Naive thymus-derived CD4-positive, alpha-beta T cell (primary cell): Measurements from ENCODE around the gene RSRC1. TPM values are rescaled to one million over a fixed set of nuclear protein-coding genes. Genes with fewer than 3 reads are reported as not detected.
A peak's percentile ranks its signal among the peaks of the same experiment; 100 is the strongest.

Source experiments
- ATAC-seq: fragments of 150-1000 bp; cut with Tn5 transposase; 2 replicates; pipeline ENCODE4 v1.10.0; 2021; ENCODE audit warnings: mild to moderate bottlenecking, moderate library complexity
- CTCF ChIA-PET: fragments of 350-600 bp; sonication (Branson Sonifier 250); formaldehyde crosslinking; loops from one replicate; lab custom pipeline; 2021; ENCODE audit warnings: antibody characterized with exemption; lab: Charles Lee
- POLR2A ChIA-PET: fragments of 350-600 bp; sonication (Branson Sonifier 250); formaldehyde crosslinking; loops from one replicate; lab custom pipeline; 2021; ENCODE audit warnings: antibody characterized with exemption, inconsistent platforms; lab: Charles Lee
- DNase-seq, 9 donors: peaks; one replicate each; pipeline versions ENCODE4 v3.0.0 to v3.0.0-alpha.2; 2020 to 2022; ENCODE audit warnings: mixed read lengths in 1 of 9
- H3K27ac ChIP-seq: one replicate; pipeline ENCODE4 v1.7.0; 2013; ENCODE audit warnings: mild to moderate bottlenecking, low read depth, low read length, moderate library complexity
- H3K27me3 ChIP-seq, 2 donors: one replicate each; pipeline ENCODE4 v1.7.0; 2013; ENCODE audit warnings: low read length in 2 of 2, mild to moderate bottlenecking in 2 of 2, moderate library complexity in 2 of 2; ENCODE audit not compliant: control insufficient read depth in 2 of 2, insufficient read depth in 2 of 2
- H3K36me3 ChIP-seq, 3 experiments: 1 replicate in 2 of 3; 2 replicates in 1 of 3; pipeline ENCODE4 v1.7.0; 2013; ENCODE audit warnings: low read length in 3 of 3, mild to moderate bottlenecking in 3 of 3, moderate library complexity in 1 of 3; ENCODE audit not compliant: insufficient read depth in 3 of 3, control insufficient read depth in 2 of 3
- H3K4me1 ChIP-seq, 2 donors: one replicate each; pipeline ENCODE4 v1.7.0; 2013; ENCODE audit warnings: low read length in 2 of 2, mild to moderate bottlenecking in 2 of 2, moderate library complexity in 1 of 2; ENCODE audit not compliant: control insufficient read depth in 2 of 2, insufficient read depth in 2 of 2
- H3K4me3 ChIP-seq: 2 replicates; pipeline ENCODE4 v1.7.0; 2013; ENCODE audit warnings: mild to moderate bottlenecking, low read length
- H3K9me3 ChIP-seq, 3 experiments: 1 replicate in 2 of 3; 2 replicates in 1 of 3; pipeline ENCODE4 v1.7.0; 2013; ENCODE audit warnings: low read length in 3 of 3; ENCODE audit not compliant: control insufficient read depth in 2 of 3
- H3K27ac Mint-ChIP-seq, 9 donors: one replicate each; pipeline ENCODE4 v1.8.0; 2020 to 2022; ENCODE audit warnings: mixed read lengths in 9 of 9, mild to moderate bottlenecking in 8 of 9, moderate library complexity in 5 of 9, inconsistent platforms in 2 of 9
- H3K27me3 Mint-ChIP-seq, 5 donors: one replicate each; pipeline ENCODE4 v1.8.0; 2021 to 2022; ENCODE audit warnings: mixed read lengths in 5 of 5, mild to moderate bottlenecking in 1 of 5
- H3K36me3 Mint-ChIP-seq, 5 donors: one replicate each; pipeline ENCODE4 v1.8.0; 2020 to 2022; ENCODE audit warnings: mixed read lengths in 5 of 5, mild to moderate bottlenecking in 3 of 5, inconsistent platforms in 1 of 5
- H3K4me1 Mint-ChIP-seq, 7 donors: one replicate each; pipeline ENCODE4 v1.8.0; 2020 to 2022; ENCODE audit warnings: mixed read lengths in 7 of 7, mild to moderate bottlenecking in 3 of 7, inconsistent platforms in 1 of 7
- H3K4me3 Mint-ChIP-seq, 10 donors: one replicate each; pipeline ENCODE4 v1.8.0; 2020 to 2022; ENCODE audit warnings: mild to moderate bottlenecking in 10 of 10, mixed read lengths in 10 of 10, moderate library complexity in 6 of 10, inconsistent platforms in 2 of 10
- H3K9me3 Mint-ChIP-seq, 11 donors: one replicate each; pipeline ENCODE4 v1.8.0; 2020 to 2022; ENCODE audit warnings: mixed read lengths in 11 of 11, mild to moderate bottlenecking in 4 of 11, inconsistent platforms in 1 of 11, moderate library complexity in 1 of 11
- intact Hi-C, 2 donors: fragments of 100-400 bp; cut with micrococcal nuclease; formaldehyde crosslinking; loops; one replicate each; pipeline ENCODE4 v1.15.1; 2023
- polyA plus RNA-seq, 2 donors: library from polyadenylated mRNA; unstranded; fragments of 300-500 nt; fragmentation: Illumina TruSeq; gene quantifications; one replicate each; pipeline ENCODE4 v1.2.3, GENCODE V29; 2021
- total RNA-seq, 6 experiments: library from RNA in 5 of 6; stranded (reverse) in 5 of 6; gene quantifications; 1 replicate in 5 of 6; 2 replicates in 1 of 6; pipeline ENCODE4 v1.2.3 and lab custom pipeline; 2021 to 2026

RSRC1 gene
- total and polyA plus RNA-seq, 7 experiments from 2014 or later = 30.0 to 45.0 (median 37.4) TPM

- no peaks in the 10 kb centered on the region for H3K36me3 ChIP-seq
- H3K9me3 ChIP-seq = no peaks in the 10 kb centered on the region
- Mint-ChIP-seq H3K36me3 (peaks cover 0 to 9% (median 3%) of the 10 kb centered on the region in 5 donors), H3K4me1 (peaks cover 37 to 64% (median 46%) of the 10 kb centered on the region in 7 donors), H3K4me3 (peak overlapping the region in 9 of 10 donors; percentile 34 to 82 (median 60)), H3K9me3 (peaks cover 0 to 41% (median 15%) of the 10 kb centered on the region in 11 donors), H3K27ac (peak overlapping the region in 7 of 9 donors; percentile 45 to 86 (median 75)), H3K27me3 (peaks cover 91 to 99% (median 93%) of the 10 kb centered on the region in 5 donors)
- peak overlapping the region; percentile 19 for H3K4me3 ChIP-seq
- POLR2A ChIA-PET = no interaction called here
- H3K4me1 ChIP-seq = peaks cover 25 to 26% of the 10 kb centered on the region in 2 donors
- H3K27ac ChIP-seq = no peak overlapping the region
- intact Hi-C loops = loop anchor here (1.0 to 10.0 kb wide), 3 partner anchors 8 to 1428 kb away; partner anchors contain the start of gene TIPARP (in 1 of the 2)
- DNase-seq (peak in 3 of 9 donors; percentile 8 to 31 (median 29)), ATAC-seq (no peak)
- CTCF ChIA-PET = no interaction called here
- peaks cover 32 to 91% of the 10 kb centered on the region in 2 donors for H3K27me3 ChIP-seq
These were observed 6.6 kb upstream of the RSRC1 start for GRCh38 chr3:158103081-158103886.

- peaks cover 34 to 62% (median 46%) of the 10 kb centered on the region in 7 donors for H3K4me1 Mint-ChIP-seq
- CTCF ChIA-PET = no interaction called here
- Histone ChIP-seq H3K4me1 (peaks cover 22 to 23% of the 10 kb centered on the region in 2 donors), H3K9me3 (no peaks in the 10 kb centered on the region), H3K36me3 (no peaks in the 10 kb centered on the region), H3K27ac (no peak overlapping the region), H3K4me3 (peak overlapping the region; percentile 19), H3K27me3 (peaks cover 30 to 88% of the 10 kb centered on the region in 2 donors)
- peaks cover 0 to 47% (median 15%) of the 10 kb centered on the region in 11 donors for H3K9me3 Mint-ChIP-seq
- peak overlapping the region in 9 of 10 donors; percentile 16 to 82 (median 60) for H3K4me3 Mint-ChIP-seq
- DNase-seq = peak in 1 of 9 donors; percentile 23
- peaks cover 88 to 97% (median 91%) of the 10 kb centered on the region in 5 donors for H3K27me3 Mint-ChIP-seq
- H3K36me3 Mint-ChIP-seq = peaks cover 0 to 9% (median 3%) of the 10 kb centered on the region in 5 donors
- ATAC-seq = peak; percentile 12
- H3K27ac Mint-ChIP-seq = peak overlapping the region in 7 of 9 donors; percentile 1 to 86 (median 55)
- intact Hi-C loops = loop anchor here (1.0 to 10.0 kb wide), 3 partner anchors 9 to 1429 kb away; partner anchors contain the start of gene TIPARP (in 1 of the 2)
- POLR2A ChIA-PET = no interaction called here
These were observed 6.0 kb upstream of the RSRC1 start for GRCh38 chr3:158103887-158104327.

- CTCF ChIA-PET = no interaction called here
- no peak overlapping the region for H3K4me3 ChIP-seq
- Mint-ChIP-seq H3K27me3 (peaks cover 82 to 96% (median 87%) of the 10 kb centered on the region in 5 donors), H3K9me3 (peaks cover 0 to 48% (median 15%) of the 10 kb centered on the region in 11 donors), H3K36me3 (peaks cover 0 to 9% (median 3%) of the 10 kb centered on the region in 5 donors), H3K4me3 (peak overlapping the region; percentile 12 to 90 (median 62)), H3K4me1 (peaks cover 35 to 63% (median 50%) of the 10 kb centered on the region in 7 donors), H3K27ac (peak overlapping the region in 5 of 9 donors; percentile 5 to 86 (median 80))
- no peaks in the 10 kb centered on the region for H3K36me3 ChIP-seq
- peaks cover 25 to 27% of the 10 kb centered on the region in 2 donors for H3K4me1 ChIP-seq
- peaks cover 27 to 82% of the 10 kb centered on the region in 2 donors for H3K27me3 ChIP-seq
- DNase-seq (peak in 1 of 9 donors; percentile 10), ATAC-seq (no peak)
- H3K9me3 ChIP-seq = no peaks in the 10 kb centered on the region
- intact Hi-C loops = loop anchor here (10.0 kb wide), 2 partner anchors 930 to 1430 kb away; partner anchors contain the start of gene TIPARP (in 1 of the 2)
- POLR2A ChIA-PET = no interaction called here
- no peak overlapping the region for H3K27ac ChIP-seq
These were observed 5.4 kb upstream of the RSRC1 start for GRCh38 chr3:158104431-158104921.

GRCh38 chr3:158105119-158105709 lies 4.7 kb upstream of the RSRC1 start:
- intact Hi-C loops = loop anchor here (5.0 to 10.0 kb wide), 3 partner anchors 928 to 1430 kb away; partner anchors contain the start of gene TIPARP (in 1 of the 2)
- H3K4me1 Mint-ChIP-seq = peaks cover 39 to 69% (median 54%) of the 10 kb centered on the region in 7 donors
- peaks cover 79 to 93% (median 86%) of the 10 kb centered on the region in 5 donors for H3K27me3 Mint-ChIP-seq
- Histone ChIP-seq H3K4me3 (no peak overlapping the region), H3K27me3 (peaks cover 27 to 75% of the 10 kb centered on the region in 2 donors), H3K27ac (no peak overlapping the region), H3K4me1 (peaks cover 27 to 29% of the 10 kb centered on the region in 2 donors), H3K9me3 (no peaks in the 10 kb centered on the region), H3K36me3 (peaks cover 0 to 2% (median 0%) of the 10 kb centered on the region in 3 experiments)
- H3K36me3 Mint-ChIP-seq = peaks cover 0 to 14% (median 7%) of the 10 kb centered on the region in 5 donors
- ATAC-seq (no peak), DNase-seq (peak in 1 of 9 donors; percentile 23)
- ChIA-PET CTCF (interaction anchor here (0.6 kb wide), 1 partner anchor 14 kb away, joined by 3 read pairs; no protein-coding TSS in a partner anchor), POLR2A (no interaction called here)
- peak overlapping the region in 2 of 9 donors; percentile 69 to 81 for H3K27ac Mint-ChIP-seq
- H3K4me3 Mint-ChIP-seq = peak overlapping the region; percentile 48 to 90 (median 71)
- peaks cover 0 to 46% (median 17%) of the 10 kb centered on the region in 11 donors for H3K9me3 Mint-ChIP-seq

GRCh38 chr3:158105710-158106253 lies 4.1 kb upstream of the RSRC1 start:
- Histone ChIP-seq H3K27ac (no peak overlapping the region), H3K9me3 (no peaks in the 10 kb centered on the region), H3K4me3 (peak overlapping the region; percentile 20), H3K36me3 (peaks cover 0 to 3% (median 0%) of the 10 kb centered on the region in 3 experiments), H3K27me3 (peaks cover 27 to 70% of the 10 kb centered on the region in 2 donors), H3K4me1 (peaks cover 31% of the 10 kb centered on the region in 2 donors)
- ATAC-seq (peak; percentile 4), DNase-seq (peak in 3 of 9 donors; percentile 13 to 37 (median 24))
- H3K27ac Mint-ChIP-seq = peak overlapping the region in 5 of 9 donors; percentile 43 to 88 (median 82)
- H3K4me3 Mint-ChIP-seq = peak overlapping the region; percentile 75 to 90 (median 82)
- peaks cover 74 to 87% (median 80%) of the 10 kb centered on the region in 5 donors for H3K27me3 Mint-ChIP-seq
- peaks cover 43 to 74% (median 58%) of the 10 kb centered on the region in 7 donors for H3K4me1 Mint-ChIP-seq
- ChIA-PET CTCF (interaction anchor here (0.6 kb wide), 1 partner anchor 14 kb away, joined by 3 read pairs; no protein-coding TSS in a partner anchor), POLR2A (no interaction called here)
- peaks cover 0 to 14% (median 7%) of the 10 kb centered on the region in 5 donors for H3K36me3 Mint-ChIP-seq
- intact Hi-C loops = loop anchor here (5.0 to 10.0 kb wide), 3 partner anchors 928 to 1431 kb away; partner anchors contain the start of gene TIPARP (in 1 of the 2)
- H3K9me3 Mint-ChIP-seq = peaks cover 0 to 41% (median 17%) of the 10 kb centered on the region in 11 donors
